GM18502 (cell line): ENCODE data around the gene HCN4.

ENCODE experiments used
- ATAC-seq: cut with Tn5 transposase; IDR thresholded peaks from one replicate; pipeline ENCODE4 v1.9.1; 2021; ENCODE audit warnings: mild to moderate bottlenecking; ENCODE audit not compliant: unreplicated experiment, poor library complexity

Gene HCN4

GRCh38 chr15:73352082-73352481 lies 16.7 kb downstream of the HCN4 start:
- ATAC-seq = no peak

GRCh38 chr15:73349191-73349590 lies 19.6 kb downstream of the HCN4 start:
- ATAC-seq = no peak

GRCh38 chr15:73346735-73347312 lies 21.9 kb downstream of the HCN4 start:
- no peak for ATAC-seq

GRCh38 chr15:73345658-73346057 lies 23.1 kb downstream of the HCN4 start:
- ATAC-seq = no peak

GRCh38 chr15:73344056-73344455 lies 24.7 kb downstream of the HCN4 start:
- no peak for ATAC-seq

- ATAC-seq = no peak
These were observed 26.7 kb downstream of the HCN4 start for GRCh38 chr15:73341886-73342600.

- no peak for ATAC-seq
These were observed 28.1 kb downstream of the HCN4 start for GRCh38 chr15:73340502-73341192.

- no peak for ATAC-seq
These were observed 30.0 kb downstream of the HCN4 start for GRCh38 chr15:73338606-73339374.

- ATAC-seq = no peak
These were observed 30.7 kb downstream of the HCN4 start for GRCh38 chr15:73338058-73338457.

GRCh38 chr15:73337187-73337586 lies 31.6 kb downstream of the HCN4 start:
- ATAC-seq = no peak

GRCh38 chr15:73336756-73337155 lies 32.0 kb downstream of the HCN4 start:
- no peak for ATAC-seq

- ATAC-seq = no peak
These were observed 33.3 kb downstream of the HCN4 start for GRCh38 chr15:73335471-73335870.

GRCh38 chr15:73335026-73335425 lies 33.7 kb downstream of the HCN4 start:
- no peak for ATAC-seq

- ATAC-seq = no peak
These were observed 34.7 kb downstream of the HCN4 start for GRCh38 chr15:73334086-73334485.

GRCh38 chr15:73333001-73333400 lies 35.8 kb downstream of the HCN4 start:
- ATAC-seq = no peak

- ATAC-seq = no peak
These were observed 36.5 kb downstream of the HCN4 start for GRCh38 chr15:73331991-73332925.

GRCh38 chr15:73331501-73331900 lies 37.3 kb downstream of the HCN4 start:
- no peak for ATAC-seq

- no peak for ATAC-seq
These were observed 38.3 kb downstream of the HCN4 start for GRCh38 chr15:73330206-73331051.
